SK-N-SH (cell line): ENCODE measurements around the gene NEMP2. TPM values are rescaled to one million over a fixed set of nuclear protein-coding genes. Genes with fewer than 3 reads are reported as not detected.
A peak's percentile ranks its signal among the peaks of the same experiment; 100 is the strongest.

Experiments used
- CTCF ChIA-PET: fragments of 300-600, 350-600 bp; formaldehyde crosslinking; extraction: SDS; loops from one replicate; lab custom pipeline; 2021; lab: Yijun Ruan, JAX
- POLR2A ChIA-PET: fragments of 350-600 bp; sonication (Branson Sonifier 250); formaldehyde crosslinking; extraction: SDS; loops from one replicate; lab custom pipeline; 2020; ENCODE audit warnings: antibody characterized with exemption, inconsistent platforms; lab: Yijun Ruan, JAX
- DNase-seq: peaks from one replicate; pipeline ENCODE4 v3.0.0; 2012
- H2AFZ ChIP-seq: fragments of 200-600 bp; sonication (generic); 2 replicates; pipeline ENCODE4 v1.8.1; 2016; ENCODE audit warnings: antibody characterized with exemption, mild to moderate bottlenecking, low read depth
- H3F3A ChIP-seq: fragments of 200-600 bp; sonication (generic); replicated peaks from 2 replicates; pipeline ENCODE3; 2016; ENCODE audit warnings: antibody characterized with exemption, mild to moderate bottlenecking; ENCODE audit not compliant: insufficient read depth
- H3K27ac ChIP-seq, 2 experiments: fragments of 200-500 bp in 1 of 2; fragments of 200-600 bp in 1 of 2; sonication (Bioruptor generic) in 1 of 2; sonication (generic), shearing (Covaris generic) in 1 of 2; 2 replicates each; pipeline versions ENCODE4 v1.5.1 to v1.6.1; 2014 to 2016; ENCODE audit warnings: low read depth in 2 of 2, inconsistent platforms in 1 of 2, low read length in 1 of 2, mild to moderate bottlenecking in 1 of 2, mixed read lengths in 1 of 2
- H3K27me3 ChIP-seq: fragments of 200-600 bp; sonication (generic), shearing (Covaris generic); 2 replicates; pipeline ENCODE4 v1.6.1; 2016; ENCODE audit warnings: mixed run types; ENCODE audit not compliant: insufficient read depth
- H3K36me3 ChIP-seq, 2 experiments: fragments of 200-500 bp in 1 of 2; fragments of 200-600 bp in 1 of 2; sonication (Bioruptor generic) in 1 of 2; sonication (generic) in 1 of 2; replicated peaks in 1 of 2; 2 replicates each; pipeline versions ENCODE3 to v1.5.1; 2014 to 2016; ENCODE audit warnings: low read length in 1 of 2, mild to moderate bottlenecking in 1 of 2; ENCODE audit not compliant: insufficient read depth in 2 of 2, control insufficient read depth in 1 of 2
- H3K4me1 ChIP-seq, 2 experiments: fragments of 200-500 bp in 1 of 2; fragments of 200-600 bp in 1 of 2; sonication (Bioruptor generic) in 1 of 2; sonication (generic), shearing (Covaris generic) in 1 of 2; 2 replicates each; pipeline versions ENCODE4 v1.5.1 to v1.6.1; 2014 to 2016; ENCODE audit warnings: low read depth in 1 of 2, low read length in 1 of 2, mixed run types in 1 of 2; ENCODE audit not compliant: insufficient read depth in 2 of 2, control insufficient read depth in 1 of 2
- H3K4me2 ChIP-seq: fragments of 200-600 bp; sonication (generic), shearing (Covaris generic); 2 replicates; pipeline ENCODE4 v1.6.1; 2017; ENCODE audit warnings: mixed run types
- H3K4me3 ChIP-seq, 2 experiments: fragments of 200-500 bp in 1 of 2; fragments of 200-600 bp in 1 of 2; sonication (Bioruptor generic) in 1 of 2; sonication (generic), shearing (Covaris generic) in 1 of 2; 2 replicates each; pipeline versions ENCODE4 v1.5.1 to v1.8.1; 2014 to 2016; ENCODE audit warnings: low read depth in 2 of 2, inconsistent platforms in 1 of 2, low read length in 1 of 2, mild to moderate bottlenecking in 1 of 2, mixed read lengths in 1 of 2, moderate library complexity in 1 of 2
- H3K79me2 ChIP-seq: fragments of 200-600 bp; sonication (generic); 2 replicates; pipeline ENCODE4 v1.8.1; 2017; ENCODE audit warnings: mild to moderate bottlenecking; ENCODE audit not compliant: insufficient read depth
- H3K9ac ChIP-seq: fragments of 200-600 bp; sonication (generic); 2 replicates; pipeline ENCODE4 v1.6.1; 2017; ENCODE audit warnings: mixed run types
- H3K9me2 ChIP-seq: fragments of 200-600 bp; sonication (generic); 2 replicates; pipeline ENCODE4 v1.6.1; 2017; ENCODE audit warnings: mixed run types
- H3K9me3 ChIP-seq: fragments of 200-600 bp; sonication (generic); 2 replicates; pipeline ENCODE4 v1.6.1; 2017; ENCODE audit warnings: mixed run types, mild to moderate bottlenecking, moderate library complexity
- H4K20me1 ChIP-seq: fragments of 200-600 bp; sonication (generic); 2 replicates; pipeline ENCODE4 v1.6.1; 2017; ENCODE audit warnings: mild to moderate bottlenecking, mixed run types; ENCODE audit not compliant: insufficient read depth
- CHD2 ChIP-seq: fragments of 150-350 bp; IDR thresholded peaks from 2 replicates; pipeline ENCODE4 v1.6.1; 2018; ENCODE audit warnings: low read length; ENCODE audit not compliant: partially characterized antibody
- JUND ChIP-seq: IDR thresholded peaks from 2 replicates; pipeline ENCODE4 v1.4.0; 2012
- RCOR1 ChIP-seq: fragments of 150-350 bp; IDR thresholded peaks from 2 replicates; pipeline ENCODE4 v1.6.1; 2017; ENCODE audit warnings: antibody characterized with exemption, low read length
- TEAD4 ChIP-seq: IDR thresholded peaks from 2 replicates; pipeline ENCODE4 v1.4.0; 2012; ENCODE audit warnings: mild to moderate bottlenecking, borderline replicate concordance; ENCODE audit not compliant: insufficient read depth
- WGBS: methylation state at CpG from one replicate; pipeline ENCODE4 v1.1.6; 2017; ENCODE audit warnings: low lambda C conversion rate; 5-methylcytosine and 5-hydroxymethylcytosine counted together
- polyA plus RNA-seq, 3 experiments: library from polyadenylated mRNA; depleted of rRNA; stranded (reverse); fragments of >200 nt; gene quantifications; 2 replicates each; pipeline ENCODE4 v1.2.3, GENCODE V29; 2012
- TF ChIP-seq, protein P1 (sequence below): fragments of 150-350 bp; IDR thresholded peaks from 2 replicates; pipeline ENCODE4 v1.6.1; 2016; ENCODE audit warnings: mild to moderate bottlenecking, low read depth, low read length

Gene NEMP2
- polyA plus RNA-seq, 1 of the 3 experiments (the other 2 are of a cell fraction) = 2.0 TPM

DNA sequence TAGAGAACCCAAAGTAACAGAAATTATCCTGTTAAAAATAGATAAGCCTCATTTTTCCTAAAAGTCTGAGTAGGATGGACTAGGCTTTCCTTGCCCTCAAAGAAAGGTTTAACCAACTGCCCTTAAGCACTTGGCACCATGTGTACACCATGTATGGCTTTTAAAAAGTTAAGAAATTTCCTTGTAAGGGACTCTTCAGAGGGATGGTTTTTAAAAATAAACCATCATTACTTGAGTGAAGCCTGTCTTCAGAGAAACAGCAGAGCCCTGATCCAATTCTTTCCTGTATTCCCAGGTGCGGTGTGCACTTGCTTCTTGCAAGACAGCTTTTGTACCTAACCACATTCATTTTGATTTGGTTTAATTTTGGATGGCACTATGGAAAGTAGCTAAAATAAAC, 1.1 kb upstream of the NEMP2 start (continued):
- TF ChIP-seq, protein P1, sequence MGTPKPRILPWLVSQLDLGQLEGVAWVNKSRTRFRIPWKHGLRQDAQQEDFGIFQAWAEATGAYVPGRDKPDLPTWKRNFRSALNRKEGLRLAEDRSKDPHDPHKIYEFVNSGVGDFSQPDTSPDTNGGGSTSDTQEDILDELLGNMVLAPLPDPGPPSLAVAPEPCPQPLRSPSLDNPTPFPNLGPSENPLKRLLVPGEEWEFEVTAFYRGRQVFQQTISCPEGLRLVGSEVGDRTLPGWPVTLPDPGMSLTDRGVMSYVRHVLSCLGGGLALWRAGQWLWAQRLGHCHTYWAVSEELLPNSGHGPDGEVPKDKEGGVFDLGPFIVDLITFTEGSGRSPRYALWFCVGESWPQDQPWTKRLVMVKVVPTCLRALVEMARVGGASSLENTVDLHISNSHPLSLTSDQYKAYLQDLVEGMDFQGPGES = no peak

DNA sequence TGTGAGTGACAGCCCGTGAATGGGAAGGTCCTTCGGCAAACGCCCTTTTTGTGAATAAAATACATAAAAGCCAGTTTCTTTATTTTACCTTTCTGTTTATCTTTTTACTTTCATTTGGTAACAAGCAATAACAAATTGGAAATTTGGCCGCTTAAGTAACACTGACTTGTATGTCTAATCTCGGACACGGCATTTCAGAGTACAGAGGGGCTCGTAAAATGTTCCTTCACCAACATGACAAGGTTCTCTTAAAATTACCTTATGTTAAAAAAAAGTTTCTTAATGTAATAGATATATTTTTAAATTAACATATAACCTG, 558 bp upstream of the NEMP2 start:
- Histone ChIP-seq H3K27ac (peak overlapping the region in 1 of 2 experiments; percentile 84; a peak in 2 of 4 replicates), H3K4me2 (peak overlapping the region; percentile 84), H3K9ac (peak overlapping the region; percentile 85), H4K20me1 (no peaks in the 10 kb centered on the region), H3K4me3 (peak overlapping the region; percentile 75 to 76), H2AFZ (peak overlapping the region; percentile 98), H3F3A (peaks cover 5% of the 10 kb centered on the region), H3K9me3 (peaks cover 10% of the 10 kb centered on the region), H3K79me2 (no peaks in the 10 kb centered on the region), H3K36me3 (no peaks in the 10 kb centered on the region), H3K4me1 (peaks cover 0 to 7% of the 10 kb centered on the region in 2 experiments; a peak in 2 of 4 replicates), H3K9me2 (no peaks in the 10 kb centered on the region), H3K27me3 (no peaks in the 10 kb centered on the region)
- no peak for DNase-seq
- TF ChIP-seq, protein P1 = no peak
- ChIA-PET POLR2A (interaction anchor here (0.8 kb wide), 2 partner anchors 18 to 113 kb away, joined by 3 to 4 read pairs; partner anchors contain the start of gene NAB1), CTCF (interaction anchor here (0.6 kb wide), 1 partner anchor 88 kb away, joined by 3 read pairs; no protein-coding TSS in a partner anchor)
- WGBS = 34% methylated on average over 7 of the region's 7 CpGs

DNA sequence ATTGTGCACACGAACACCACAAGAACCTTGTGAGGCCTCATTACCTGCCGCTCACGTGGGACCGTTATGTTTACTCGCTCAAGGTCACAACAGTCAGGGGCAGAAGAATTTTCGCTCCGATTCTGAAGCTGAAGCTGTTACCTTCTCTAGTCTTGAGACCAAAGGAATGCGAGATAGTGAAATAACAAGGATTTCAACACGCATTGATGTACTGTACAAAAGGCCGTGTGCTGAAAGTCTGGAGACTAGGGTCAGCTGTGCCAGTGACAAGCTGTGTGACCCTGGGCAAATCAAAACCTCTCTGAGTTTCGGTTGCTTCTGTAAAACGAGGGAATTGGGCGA, 583 bp downstream of the NEMP2 start:
- H3K9me3 ChIP-seq = no peaks in the 10 kb centered on the region
- DNase-seq = no peak
- no peaks in the 10 kb centered on the region for H3K27me3 ChIP-seq
- no peaks in the 10 kb centered on the region for H3K79me2 ChIP-seq
- peaks cover 5% of the 10 kb centered on the region for H3F3A ChIP-seq
- WGBS = 58% methylated on average over 12 of the region's 13 CpGs
- POLR2A ChIA-PET = interaction anchor here (1.2 kb wide), 1 partner anchor 272 kb away, joined by 4 read pairs; no protein-coding TSS in a partner anchor
- peak overlapping the region; percentile 84 for H3K4me2 ChIP-seq
- peaks cover under 1 to 7% of the 10 kb centered on the region in 2 experiments; a peak in 3 of 4 replicates for H3K4me1 ChIP-seq
- H3K4me3 ChIP-seq = peak overlapping the region; percentile 75 to 76
- H3K36me3 ChIP-seq = no peaks in the 10 kb centered on the region
- peak overlapping the region; percentile 98 for H2AFZ ChIP-seq
- CTCF ChIA-PET = interaction anchor here (0.7 to 0.8 kb wide), 2 partner anchors 40 to 190 kb away, joined by 3 read pairs; no protein-coding TSS in a partner anchor
- no peaks in the 10 kb centered on the region for H4K20me1 ChIP-seq
- H3K9me2 ChIP-seq = no peaks in the 10 kb centered on the region
- no peak for TF ChIP-seq TEAD4
- TF ChIP-seq JUND = no peak
- TF ChIP-seq CHD2 = no peak
- TF ChIP-seq RCOR1 = no peak
- peak overlapping the region; percentile 85 for H3K9ac ChIP-seq
- H3K27ac ChIP-seq = peak overlapping the region in 1 of 2 experiments; percentile 84; a peak in 3 of 4 replicates
